ENCODE measurements around the gene SGPP2. TPM values are rescaled to one million over a fixed set of nuclear protein-coding genes. Genes with fewer than 3 reads are reported as not detected.

The SGPP2 gene
- total and polyA plus RNA-seq, 2 of the 4 experiments (the other 2 are of a cell fraction), result not detected

DNA sequence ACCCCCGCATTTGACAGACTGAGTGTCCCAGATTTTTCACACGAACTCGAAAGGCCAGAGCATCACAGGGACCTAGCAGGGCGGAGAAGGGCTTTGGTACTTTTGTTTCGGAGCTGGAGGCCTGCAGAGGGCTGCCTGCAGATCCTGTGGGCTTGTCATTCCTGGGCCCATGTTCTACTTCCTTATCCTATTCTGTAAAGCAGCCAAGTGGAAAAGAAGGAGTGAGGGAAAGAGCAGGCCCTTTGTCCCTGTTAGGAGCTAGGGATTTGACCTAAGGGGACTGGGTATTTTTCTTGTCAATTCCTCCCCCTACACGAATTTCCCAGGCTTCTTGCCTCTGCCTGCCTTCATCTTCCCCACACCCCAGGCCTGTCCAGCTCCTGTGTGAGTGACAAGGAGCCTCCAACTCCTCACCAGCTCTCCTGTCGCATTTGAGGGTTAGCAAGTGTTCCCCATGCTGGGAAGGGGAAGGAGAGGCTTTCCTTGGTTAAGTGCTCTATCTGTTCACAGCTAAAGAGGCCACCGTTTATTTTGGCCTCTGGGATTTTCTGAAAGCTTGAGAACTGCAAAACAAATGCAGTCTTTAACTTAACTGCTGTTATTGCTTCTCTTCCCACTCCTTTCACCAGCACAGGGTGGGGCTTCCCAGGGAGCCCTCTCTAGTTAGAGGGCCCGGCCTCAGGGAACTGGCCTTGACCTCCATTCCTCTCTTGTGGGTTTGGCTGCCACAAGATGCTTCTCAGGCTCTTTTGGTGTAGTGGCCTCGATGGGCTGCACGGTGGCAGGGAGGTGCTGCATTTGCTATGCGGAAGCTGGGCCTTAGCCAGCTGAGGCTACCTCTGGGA, 61.2 kb downstream of the SGPP2 start (continued):
- no peak for TF ChIP-seq NFE2L2 (IDR thresholded peaks at IDR 0.05; ENCODE audit: low read depth, low read length)

DNA sequence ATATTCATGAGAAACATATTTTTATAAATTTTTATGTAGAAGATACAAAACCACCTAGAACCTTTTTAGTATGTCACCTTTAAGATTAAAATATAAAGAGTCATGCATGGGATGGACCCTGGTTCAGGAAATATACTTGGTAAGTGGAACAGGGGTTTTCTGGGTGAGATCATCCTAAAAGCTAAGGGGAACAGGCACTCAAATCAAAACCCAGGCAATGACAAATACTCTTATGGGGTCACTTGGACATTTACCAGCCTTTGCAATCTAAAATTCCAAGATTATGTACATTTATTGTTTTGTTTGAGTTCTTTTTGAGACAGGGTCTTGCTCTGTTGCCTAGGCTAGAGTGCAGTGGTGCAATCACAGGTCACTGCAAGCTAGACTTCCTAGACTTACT, 65.8 kb downstream of the SGPP2 start:
- no TSS peak for BruUV-seq (replicated peaks)
- no peak overlapping the region for H3K4ac ChIP-seq (ENCODE audit: low read depth, low read length)
- no peak overlapping the region for H2BK15ac ChIP-seq (ENCODE audit: low read depth, low read length)
- H2AK5ac ChIP-seq (ENCODE audit: low read depth, low read length), result no peak overlapping the region
- no peak overlapping the region for H4K5ac ChIP-seq (ENCODE audit: low read depth, low read length)
- H3K27ac ChIP-seq (ENCODE audit: insufficient read depth, low read length), result no peak overlapping the region
- no peak overlapping the region for H3K4me2 ChIP-seq (ENCODE audit: low read depth, low read length)
- no peaks in the 10 kb centered on the region; the same call in 1 of the 2 replicates for H3K9me3 ChIP-seq (ENCODE audit: control insufficient read depth, insufficient read depth, low read length)
- H3K23ac ChIP-seq (ENCODE audit: low read depth, low read length), result no peak overlapping the region
- dilution Hi-C loops (cut with HindIII; ENCODE audit: low sequenced_read_pairs, unreplicated experiment), result no loop called here
- H2AFZ ChIP-seq (replicated peaks; ENCODE audit: low read length, poor library complexity), result no peak overlapping the region
- no peak overlapping the region for H2BK120ac ChIP-seq (ENCODE audit: low read depth, low read length)
- no peaks in the 10 kb centered on the region for H3K79me1 ChIP-seq (ENCODE audit: low read depth in 1 of 2, low read length in 2 of 2)
- ChIA-PET POLR2A (ENCODE audit: unreplicated experiment) (no interaction called here), CTCF (no interaction called here)
- H3K9me1 ChIP-seq (ENCODE audit: insufficient read depth, low read length), result no peaks in the 10 kb centered on the region
- H3K36me3 ChIP-seq (ENCODE audit: control insufficient read depth, insufficient read depth, low read length), result no peaks in the 10 kb centered on the region
- no peak overlapping the region for H3K14ac ChIP-seq (replicated peaks; ENCODE audit: low read depth, low read length)
- no peak overlapping the region for H3K4me3 ChIP-seq (ENCODE audit: insufficient read depth, low read depth, low read length)
- H2BK20ac ChIP-seq (ENCODE audit: low read depth, low read length), result no peak overlapping the region
- DNase-seq (no peak), ATAC-seq (ENCODE audit: low read depth) (no peak)
- H3K9ac ChIP-seq (ENCODE audit: low read depth, low read length), result no peak overlapping the region
- no peak overlapping the region for H2AK9ac ChIP-seq (replicated peaks; ENCODE audit: low read depth, low read length, poor library complexity)
- no peak overlapping the region for H3K18ac ChIP-seq (ENCODE audit: low read depth, low read length)
- no peak overlapping the region for H2BK5ac ChIP-seq (ENCODE audit: low read depth, low read length, poor library complexity, severe bottlenecking)
- in situ Hi-C loops (cut with MboI; ENCODE audit: low sequenced_read_pairs), result no loop called here
- TF ChIP-seq MAFK (IDR thresholded peaks at IDR 0.05; ENCODE audit: low read depth, low read length) (no peak), FOS (IDR thresholded peaks at IDR 0.05; ENCODE audit: low read depth, low read length) (no peak), SMC3 (IDR thresholded peaks at IDR 0.05; ENCODE audit: low read depth, low read length) (no peak), RAD21 (IDR thresholded peaks at IDR 0.05; ENCODE audit: low read length) (no peak), MAZ (IDR thresholded peaks at IDR 0.05; ENCODE audit: borderline replicate concordance, low read depth, low read length) (no peak), POLR2A (IDR thresholded peaks at IDR 0.05; ENCODE audit: low read depth, low read length) (no peak)
- TF ChIP-seq, protein P1, sequence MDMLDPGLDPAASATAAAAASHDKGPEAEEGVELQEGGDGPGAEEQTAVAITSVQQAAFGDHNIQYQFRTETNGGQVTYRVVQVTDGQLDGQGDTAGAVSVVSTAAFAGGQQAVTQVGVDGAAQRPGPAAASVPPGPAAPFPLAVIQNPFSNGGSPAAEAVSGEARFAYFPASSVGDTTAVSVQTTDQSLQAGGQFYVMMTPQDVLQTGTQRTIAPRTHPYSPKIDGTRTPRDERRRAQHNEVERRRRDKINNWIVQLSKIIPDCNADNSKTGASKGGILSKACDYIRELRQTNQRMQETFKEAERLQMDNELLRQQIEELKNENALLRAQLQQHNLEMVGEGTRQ (IDR thresholded peaks at IDR 0.05; ENCODE audit: low read depth, low read length), result no peak
- TF ChIP-seq, protein P2, sequence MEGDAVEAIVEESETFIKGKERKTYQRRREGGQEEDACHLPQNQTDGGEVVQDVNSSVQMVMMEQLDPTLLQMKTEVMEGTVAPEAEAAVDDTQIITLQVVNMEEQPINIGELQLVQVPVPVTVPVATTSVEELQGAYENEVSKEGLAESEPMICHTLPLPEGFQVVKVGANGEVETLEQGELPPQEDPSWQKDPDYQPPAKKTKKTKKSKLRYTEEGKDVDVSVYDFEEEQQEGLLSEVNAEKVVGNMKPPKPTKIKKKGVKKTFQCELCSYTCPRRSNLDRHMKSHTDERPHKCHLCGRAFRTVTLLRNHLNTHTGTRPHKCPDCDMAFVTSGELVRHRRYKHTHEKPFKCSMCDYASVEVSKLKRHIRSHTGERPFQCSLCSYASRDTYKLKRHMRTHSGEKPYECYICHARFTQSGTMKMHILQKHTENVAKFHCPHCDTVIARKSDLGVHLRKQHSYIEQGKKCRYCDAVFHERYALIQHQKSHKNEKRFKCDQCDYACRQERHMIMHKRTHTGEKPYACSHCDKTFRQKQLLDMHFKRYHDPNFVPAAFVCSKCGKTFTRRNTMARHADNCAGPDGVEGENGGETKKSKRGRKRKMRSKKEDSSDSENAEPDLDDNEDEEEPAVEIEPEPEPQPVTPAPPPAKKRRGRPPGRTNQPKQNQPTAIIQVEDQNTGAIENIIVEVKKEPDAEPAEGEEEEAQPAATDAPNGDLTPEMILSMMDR (conservative IDR thresholded peaks at IDR 0.05; ENCODE audit: low read depth, low read length), result no peak
- TF ChIP-seq, protein P3, sequence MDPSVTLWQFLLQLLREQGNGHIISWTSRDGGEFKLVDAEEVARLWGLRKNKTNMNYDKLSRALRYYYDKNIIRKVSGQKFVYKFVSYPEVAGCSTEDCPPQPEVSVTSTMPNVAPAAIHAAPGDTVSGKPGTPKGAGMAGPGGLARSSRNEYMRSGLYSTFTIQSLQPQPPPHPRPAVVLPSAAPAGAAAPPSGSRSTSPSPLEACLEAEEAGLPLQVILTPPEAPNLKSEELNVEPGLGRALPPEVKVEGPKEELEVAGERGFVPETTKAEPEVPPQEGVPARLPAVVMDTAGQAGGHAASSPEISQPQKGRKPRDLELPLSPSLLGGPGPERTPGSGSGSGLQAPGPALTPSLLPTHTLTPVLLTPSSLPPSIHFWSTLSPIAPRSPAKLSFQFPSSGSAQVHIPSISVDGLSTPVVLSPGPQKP (IDR thresholded peaks at IDR 0.05; ENCODE audit: borderline replicate concordance, low read depth, low read length), result no peak
- H3K4me1 ChIP-seq (ENCODE audit: control insufficient read depth, insufficient read depth, low read length), result no peaks in the 10 kb centered on the region
- H4K8ac ChIP-seq (ENCODE audit: low read depth in 2 of 2, low read length in 2 of 2), result no peak overlapping the region
- intact Hi-C loops (cut with micrococcal nuclease), result no loop called here
- no peak overlapping the region for H4K91ac ChIP-seq (ENCODE audit: insufficient read depth, low read depth, low read length)
- no peak overlapping the region for H3K56ac ChIP-seq (ENCODE audit: extremely low read depth, insufficient read depth, low read length)
- no peaks in the 10 kb centered on the region for H3K27me3 ChIP-seq (ENCODE audit: control insufficient read depth, insufficient read depth, low read length)
- H4K20me1 ChIP-seq (ENCODE audit: insufficient read depth, low read length), result no peaks in the 10 kb centered on the region

Measured in IMR-90 (cell line).